Stimulated activated naive CD8-positive, alpha-beta T cell treated with anti-CD3 and anti-CD28 coated beads, Interleukin-15, amount 100 ng/mL, for 72 hours (primary cell): ENCODE data around the gene LINGO1.

Experiments used
- ATAC-seq: fragments of 150-1000 bp; cut with Tn5 transposase; 2 replicates; pipeline ENCODE4 v1.10.0; 2021; ENCODE audit warnings: mild to moderate bottlenecking, moderate library complexity
- DNase-seq, 2 donors: peaks; one replicate each; pipeline ENCODE4 v3.0.0; 2021 to 2022
- H3K27ac Mint-ChIP-seq, 2 donors: one replicate each; pipeline ENCODE4 v1.8.0; 2022; ENCODE audit warnings: mild to moderate bottlenecking in 2 of 2, mixed read lengths in 2 of 2, moderate library complexity in 2 of 2
- H3K27me3 Mint-ChIP-seq: one replicate; pipeline ENCODE4 v1.8.0; 2022; ENCODE audit warnings: mixed read lengths
- H3K4me1 Mint-ChIP-seq: one replicate; pipeline ENCODE4 v1.8.0; 2022; ENCODE audit warnings: mild to moderate bottlenecking, mixed read lengths
- H3K4me3 Mint-ChIP-seq, 2 donors: one replicate each; pipeline ENCODE4 v1.8.0; 2022; ENCODE audit warnings: mild to moderate bottlenecking in 2 of 2, mixed read lengths in 2 of 2, moderate library complexity in 1 of 2
- H3K9me3 Mint-ChIP-seq, 2 donors: one replicate each; pipeline ENCODE4 v1.8.0; 2022; ENCODE audit warnings: mixed read lengths in 2 of 2

LINGO1 gene

GRCh38 chr15:77617476-77618230 lies 15.1 kb downstream of the LINGO1 start:
- H3K27me3 Mint-ChIP-seq: no peaks in the 10 kb centered on the region
- no peak for DNase-seq
- ATAC-seq: no peak

DNA sequence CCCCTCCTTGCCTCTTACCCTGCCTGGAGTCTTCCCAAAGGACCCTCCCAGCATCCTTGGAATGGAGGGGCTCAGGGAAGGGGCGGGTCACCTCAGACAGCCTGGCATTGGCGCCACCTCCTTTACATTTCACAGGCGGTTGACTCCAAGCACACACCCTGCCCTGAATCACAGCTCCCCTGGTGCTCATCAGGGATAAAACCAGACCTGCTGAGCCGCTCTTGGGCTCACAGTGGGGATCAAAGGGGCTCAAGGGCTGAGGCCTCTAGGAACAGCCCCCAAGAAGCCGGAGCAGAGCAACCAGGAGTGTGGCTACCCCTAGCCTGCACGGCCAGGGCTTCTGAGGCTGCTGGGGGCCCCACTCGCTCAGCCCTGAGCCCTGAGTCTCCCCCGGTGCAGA lies 16.6 kb downstream of the LINGO1 start:
- Mint-ChIP-seq H3K27me3 (no peaks in the 10 kb centered on the region), H3K27ac (no peak overlapping the region), H3K4me1 (no peaks in the 10 kb centered on the region), H3K9me3 (no peaks in the 10 kb centered on the region), H3K4me3 (no peak overlapping the region)
- ATAC-seq: no peak
- DNase-seq: no peak

More at GRCh38 chr15:77617476-77618230, 15.1 kb downstream of the LINGO1 start:
- H3K4me1 Mint-ChIP-seq: no peaks in the 10 kb centered on the region
- no peak overlapping the region for H3K4me3 Mint-ChIP-seq
- H3K27ac Mint-ChIP-seq: no peak overlapping the region
- no peaks in the 10 kb centered on the region for H3K9me3 Mint-ChIP-seq

- Mint-ChIP-seq H3K4me1 (no peaks in the 10 kb centered on the region), H3K27me3 (no peaks in the 10 kb centered on the region), H3K9me3 (no peaks in the 10 kb centered on the region), H3K27ac (no peak overlapping the region), H3K4me3 (no peak overlapping the region)
- DNase-seq (no peak), ATAC-seq (no peak)
These were observed 17.2 kb downstream of the LINGO1 start for GRCh38 chr15:77615472-77615871.

- ATAC-seq (no peak), DNase-seq (no peak)
- Mint-ChIP-seq H3K27ac (no peak overlapping the region), H3K4me1 (no peaks in the 10 kb centered on the region), H3K4me3 (no peak overlapping the region), H3K27me3 (no peaks in the 10 kb centered on the region), H3K9me3 (no peaks in the 10 kb centered on the region)
These were observed 18.4 kb downstream of the LINGO1 start for GRCh38 chr15:77614251-77614806.

DNA sequence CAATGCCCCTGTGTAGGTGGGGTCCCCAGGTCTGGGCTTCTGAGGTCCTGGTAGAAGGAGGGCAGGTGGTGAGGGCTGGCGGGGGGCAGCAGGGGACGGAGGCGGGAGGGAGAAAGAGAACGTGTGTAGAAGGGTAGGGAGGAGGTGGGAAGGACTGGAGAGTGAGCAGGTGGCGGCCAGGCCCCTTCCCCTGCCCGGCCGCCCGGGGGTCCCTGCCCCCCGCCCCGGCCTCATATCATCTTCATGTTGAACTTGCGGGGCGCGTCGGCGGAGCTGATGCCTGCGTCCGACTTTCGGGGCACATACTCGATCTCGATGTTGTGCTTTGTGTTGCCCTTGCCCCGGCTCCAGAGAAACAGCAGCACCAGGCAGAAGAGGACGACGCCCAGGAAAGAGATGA lies 18.9 kb downstream of the LINGO1 start:
- ATAC-seq (no peak), DNase-seq (no peak)
- Mint-ChIP-seq H3K9me3 (no peaks in the 10 kb centered on the region), H3K4me3 (no peak overlapping the region), H3K4me1 (no peaks in the 10 kb centered on the region), H3K27me3 (no peaks in the 10 kb centered on the region), H3K27ac (no peak overlapping the region)

GRCh38 chr15:77612958-77613601 lies 19.6 kb downstream of the LINGO1 start:
- H3K4me3 Mint-ChIP-seq: no peak overlapping the region
- H3K4me1 Mint-ChIP-seq: no peaks in the 10 kb centered on the region
- ATAC-seq (no peak), DNase-seq (no peak)
- no peaks in the 10 kb centered on the region for H3K27me3 Mint-ChIP-seq
- H3K27ac Mint-ChIP-seq: no peak overlapping the region
- no peaks in the 10 kb centered on the region for H3K9me3 Mint-ChIP-seq

GRCh38 chr15:77611767-77612166 lies 20.9 kb downstream of the LINGO1 start:
- Mint-ChIP-seq H3K27me3 (no peaks in the 10 kb centered on the region), H3K9me3 (no peaks in the 10 kb centered on the region), H3K4me1 (no peaks in the 10 kb centered on the region), H3K27ac (no peak overlapping the region), H3K4me3 (no peak overlapping the region)
- ATAC-seq (no peak), DNase-seq (no peak)

DNA sequence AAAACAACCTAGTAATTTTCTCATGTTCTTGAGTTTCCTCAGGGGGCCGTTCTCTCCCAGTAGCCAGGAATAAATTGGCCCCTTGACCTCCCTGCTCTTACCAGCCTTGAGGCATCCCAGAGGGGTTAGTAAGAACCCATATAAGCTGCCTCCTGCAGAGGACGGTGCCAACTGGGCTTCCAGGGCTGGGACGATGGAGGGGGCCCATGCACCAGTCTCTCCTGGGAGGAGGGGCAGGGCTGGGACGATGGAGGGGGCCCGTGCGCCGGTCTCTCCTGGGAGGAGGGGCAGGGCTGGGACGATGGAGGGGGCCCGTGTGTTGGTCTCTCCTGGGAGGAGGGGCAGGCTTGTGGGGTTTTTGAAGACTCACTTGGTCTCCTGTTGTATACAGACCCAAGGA lies 22.0 kb downstream of the LINGO1 start:
- peaks cover 2% of the 10 kb centered on the region for H3K27me3 Mint-ChIP-seq
- ATAC-seq: no peak
- no peaks in the 10 kb centered on the region for H3K9me3 Mint-ChIP-seq
- no peak for DNase-seq
- no peak overlapping the region for H3K4me3 Mint-ChIP-seq
- H3K27ac Mint-ChIP-seq: no peak overlapping the region
- H3K4me1 Mint-ChIP-seq: no peaks in the 10 kb centered on the region

DNA sequence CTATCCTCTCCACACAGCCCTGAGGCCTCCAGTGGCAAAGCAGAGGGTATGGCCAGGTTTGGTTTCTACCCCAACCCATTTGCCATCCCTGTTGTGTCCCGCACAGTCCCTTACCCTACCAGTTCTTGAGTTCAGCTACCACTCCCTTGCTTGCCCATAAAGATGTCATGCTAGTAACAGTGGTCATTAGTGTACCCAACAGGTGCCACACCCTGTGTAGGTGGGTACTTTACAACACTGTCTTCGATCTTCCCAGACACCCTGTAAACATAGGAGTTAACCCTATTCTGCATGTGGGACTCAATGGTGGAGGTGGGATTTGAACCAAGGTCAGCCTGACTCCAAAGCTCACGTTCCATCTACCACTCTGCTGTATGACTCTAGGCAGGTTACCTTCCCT lies 23.2 kb downstream of the LINGO1 start:
- ATAC-seq (no peak), DNase-seq (no peak)
- Mint-ChIP-seq H3K4me1 (peaks cover 8% of the 10 kb centered on the region), H3K4me3 (no peak overlapping the region), H3K27ac (no peak overlapping the region), H3K27me3 (peaks cover 11% of the 10 kb centered on the region), H3K9me3 (no peaks in the 10 kb centered on the region)

DNA sequence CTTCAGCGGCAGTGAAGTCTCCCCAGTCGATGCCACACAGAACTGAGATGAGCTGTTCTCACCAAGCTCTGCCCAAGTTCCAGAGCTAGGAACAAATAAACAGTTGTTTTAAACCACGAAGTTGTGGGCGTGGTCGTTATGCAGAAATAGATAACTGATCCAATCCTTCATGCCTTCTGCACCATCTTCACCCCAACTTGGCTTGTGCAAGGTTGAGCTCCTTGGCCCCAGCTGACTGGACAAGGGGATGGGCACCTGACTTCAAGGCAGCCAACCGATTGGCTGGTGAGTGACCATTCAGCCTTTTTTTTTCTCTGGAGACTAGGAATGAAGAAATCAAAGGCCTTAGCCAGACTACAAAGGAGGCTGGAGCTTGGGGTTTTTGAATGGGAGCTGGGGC lies 23.9 kb downstream of the LINGO1 start:
- H3K9me3 Mint-ChIP-seq: no peaks in the 10 kb centered on the region
- no peak overlapping the region for H3K4me3 Mint-ChIP-seq
- H3K27ac Mint-ChIP-seq: no peak overlapping the region
- ATAC-seq: no peak
- no peak for DNase-seq
- H3K27me3 Mint-ChIP-seq: peaks cover 11% of the 10 kb centered on the region
- peaks cover 13% of the 10 kb centered on the region for H3K4me1 Mint-ChIP-seq

DNA sequence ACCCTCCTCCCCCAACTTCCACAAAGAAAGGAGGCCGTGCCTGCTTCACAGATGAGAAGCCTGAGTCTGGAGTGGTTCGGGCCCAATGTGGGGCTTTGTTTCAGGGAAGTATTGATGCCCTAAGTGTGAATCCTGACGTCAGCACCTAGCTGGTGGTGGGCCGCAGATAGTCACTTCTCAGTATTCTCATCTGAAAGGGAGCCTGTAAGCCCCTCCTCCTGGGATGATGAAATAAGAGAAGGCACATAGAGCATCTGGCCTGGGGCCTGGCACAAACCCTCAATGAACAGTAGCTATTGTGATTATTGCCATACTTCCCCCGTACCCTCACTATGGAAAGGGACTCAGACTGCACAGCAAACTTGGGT lies 24.8 kb downstream of the LINGO1 start:
- Mint-ChIP-seq H3K4me3 (no peak overlapping the region), H3K9me3 (no peaks in the 10 kb centered on the region), H3K27ac (no peak overlapping the region), H3K27me3 (peaks cover 11% of the 10 kb centered on the region), H3K4me1 (peaks cover 13% of the 10 kb centered on the region)
- DNase-seq (no peak), ATAC-seq (no peak)

DNA sequence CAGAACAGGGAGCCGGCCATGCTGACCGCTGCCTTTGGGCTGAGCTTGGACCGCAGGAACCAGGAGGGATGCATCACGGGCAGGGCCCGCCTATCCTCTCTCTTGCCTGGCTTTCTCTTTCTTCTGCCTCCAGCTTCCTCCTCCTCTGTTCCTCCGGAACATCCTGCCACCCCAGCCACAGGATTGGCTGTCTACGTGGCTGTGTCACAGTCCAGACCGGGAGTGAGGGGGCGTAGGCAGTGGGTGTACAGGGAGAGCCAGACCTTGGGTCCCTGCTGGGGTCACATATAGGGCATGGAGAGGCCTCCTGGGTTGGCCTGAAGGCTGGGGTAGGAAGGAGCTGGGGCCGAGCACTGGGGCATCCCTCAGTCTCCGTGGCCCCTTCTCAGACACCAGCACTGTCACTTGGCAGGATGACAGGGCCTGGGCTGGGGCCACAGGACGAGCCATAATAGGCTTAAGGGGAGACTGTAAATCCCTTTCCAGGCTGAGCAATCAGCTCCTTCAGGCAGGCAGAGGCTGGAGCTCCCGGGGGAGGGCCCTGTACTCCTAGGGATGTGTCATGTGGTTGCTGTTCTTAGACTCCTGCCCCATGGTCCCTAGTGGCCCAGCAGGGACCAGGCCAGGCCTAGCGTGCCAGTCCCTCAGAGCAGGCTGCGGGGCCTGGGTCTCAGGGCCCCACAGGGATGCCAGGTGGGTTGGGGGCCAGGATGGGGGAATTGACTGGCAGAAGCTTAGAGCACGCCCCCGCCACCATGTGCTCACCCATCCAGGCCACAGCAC lies 25.4 kb downstream of the LINGO1 start:
- Mint-ChIP-seq H3K27ac (no peak overlapping the region), H3K4me3 (no peak overlapping the region), H3K9me3 (no peaks in the 10 kb centered on the region), H3K4me1 (peaks cover 13% of the 10 kb centered on the region), H3K27me3 (peaks cover 11% of the 10 kb centered on the region)
- ATAC-seq (no peak), DNase-seq (no peak)

GRCh38 chr15:77606142-77607034 lies 26.3 kb downstream of the LINGO1 start:
- no peak for DNase-seq

GRCh38 chr15:77605547-77605946 lies 27.2 kb downstream of the LINGO1 start:
- Mint-ChIP-seq H3K4me3 (no peak overlapping the region), H3K27me3 (peaks cover 11% of the 10 kb centered on the region), H3K27ac (no peak overlapping the region), H3K9me3 (no peaks in the 10 kb centered on the region), H3K4me1 (peaks cover 13% of the 10 kb centered on the region)
- no peak for DNase-seq
- no peak for ATAC-seq

More at GRCh38 chr15:77606142-77607034, 26.3 kb downstream of the LINGO1 start:
- peaks cover 13% of the 10 kb centered on the region for H3K4me1 Mint-ChIP-seq
- no peak overlapping the region for H3K4me3 Mint-ChIP-seq
- H3K27me3 Mint-ChIP-seq: peaks cover 11% of the 10 kb centered on the region
- ATAC-seq: no peak
- peak overlapping the region in 1 of 2 donors; percentile 19 for H3K27ac Mint-ChIP-seq
- H3K9me3 Mint-ChIP-seq: no peaks in the 10 kb centered on the region

GRCh38 chr15:77604973-77605372 lies 27.7 kb downstream of the LINGO1 start:
- ATAC-seq: no peak
- H3K4me3 Mint-ChIP-seq: peak overlapping the region; percentile 22 to 58
- H3K4me1 Mint-ChIP-seq: peaks cover 13% of the 10 kb centered on the region
- H3K9me3 Mint-ChIP-seq: no peaks in the 10 kb centered on the region
- DNase-seq: no peak
- peaks cover 11% of the 10 kb centered on the region for H3K27me3 Mint-ChIP-seq
- H3K27ac Mint-ChIP-seq: peak overlapping the region in 1 of 2 donors; percentile 65
